SU-DHL-6 (cell line): ENCODE data around the gene SREBF1.

ENCODE experiments used
- H2AFZ ChIP-seq: fragments of 200-600 bp; sonication (generic); 2 replicates; pipeline ENCODE4 v1.6.1; 2014; ENCODE audit warnings: low read depth, mild to moderate bottlenecking, moderate library complexity, mixed read lengths, antibody characterized with exemption, low read length; ENCODE audit not compliant: severe bottlenecking
- H3F3A ChIP-seq: fragments of 200-600 bp; shearing (Covaris generic); 2 replicates; pipeline ENCODE4 v1.6.0; 2016; ENCODE audit warnings: antibody characterized with exemption, mild to moderate bottlenecking; ENCODE audit not compliant: insufficient read depth
- H3K27ac ChIP-seq: fragments of 200-600 bp; sonication (generic); 2 replicates; pipeline ENCODE4 v1.5.1; 2016; ENCODE audit warnings: low read depth, mild to moderate bottlenecking, low read length, moderate library complexity, mixed read lengths
- H3K27me3 ChIP-seq: fragments of 200-600 bp; sonication (generic), shearing (Covaris generic); 2 replicates; pipeline ENCODE4 v1.6.0; 2014; ENCODE audit warnings: mild to moderate bottlenecking, low read length
- H3K36me3 ChIP-seq: fragments of 200-600 bp; sonication (generic); 2 replicates; pipeline ENCODE4 v1.6.1; 2014; ENCODE audit warnings: mild to moderate bottlenecking, low read length, mixed read lengths
- H3K4me2 ChIP-seq: fragments of 300-600, 200-600 bp; shearing (Covaris generic), sonication (generic); 2 replicates; pipeline ENCODE4 v1.6.0; 2014; ENCODE audit warnings: low read length, low read depth, mild to moderate bottlenecking; ENCODE audit not compliant: poor library complexity, severe bottlenecking
- H3K4me3 ChIP-seq: fragments of 200-600 bp; sonication (generic); 2 replicates; pipeline ENCODE4 v1.5.1; 2014; ENCODE audit warnings: antibody characterized with exemption, low read length, mild to moderate bottlenecking, mixed read lengths; ENCODE audit not compliant: insufficient read depth, poor library complexity, severe bottlenecking
- H3K79me2 ChIP-seq: fragments of 200-600 bp; sonication (generic); 2 replicates; pipeline ENCODE4 v1.6.1; 2014; ENCODE audit warnings: mild to moderate bottlenecking, low read length, moderate library complexity; ENCODE audit not compliant: insufficient read depth
- H3K9ac ChIP-seq: fragments of 200-600 bp; sonication (generic); 2 replicates; pipeline ENCODE4 v1.7.0; 2014; ENCODE audit warnings: mild to moderate bottlenecking, low read length
- H3K9me2 ChIP-seq: fragments of 200-600 bp; sonication (generic); replicated peaks from 2 replicates; pipeline ENCODE4 v1.6.1; 2014; ENCODE audit warnings: low read length; ENCODE audit not compliant: insufficient read depth
- H3K9me3 ChIP-seq: fragments of 200-600 bp; sonication (generic); 2 replicates; pipeline ENCODE4 v1.6.1; 2014; ENCODE audit warnings: low read length, mixed read lengths; ENCODE audit not compliant: insufficient read depth
- H4K20me1 ChIP-seq: fragments of 200-600 bp; sonication (generic); 2 replicates; pipeline ENCODE4 v1.6.1; 2014; ENCODE audit warnings: low read depth, mild to moderate bottlenecking, antibody characterized with exemption, low read length, moderate library complexity, mixed read lengths
- CTCF ChIP-seq: fragments of 200-600 bp; sonication (generic); IDR thresholded peaks from one replicate; pipeline ENCODE4 v1.5.1; 2017; ENCODE audit warnings: antibody characterized with exemption, mild to moderate bottlenecking, low read length, moderate library complexity; ENCODE audit not compliant: insufficient read depth, poor library complexity, severe bottlenecking
- EZH2phosphoT487 ChIP-seq: fragments of 200-600 bp; sonication (generic), shearing (Covaris generic); conservative IDR thresholded peaks from 2 replicates; pipeline ENCODE4 v1.6.1; 2018; ENCODE audit warnings: mild to moderate bottlenecking, antibody characterized with exemption, low read length, moderate library complexity, mixed read lengths

Gene SREBF1

GRCh38 chr17:17813055-17813724 lies 23.6 kb downstream of the SREBF1 start:
- TF ChIP-seq CTCF (no peak), EZH2phosphoT487 (no peak)
- H3K9me3 ChIP-seq = no peaks in the 10 kb centered on the region
- no peak overlapping the region for H3K9ac ChIP-seq
- H2AFZ ChIP-seq = no peak overlapping the region
- no peaks in the 10 kb centered on the region for H3K9me2 ChIP-seq
- no peak overlapping the region for H3K4me2 ChIP-seq
- H3K79me2 ChIP-seq = no peaks in the 10 kb centered on the region
- no peak overlapping the region for H3K27ac ChIP-seq
- H4K20me1 ChIP-seq = no peaks in the 10 kb centered on the region
- H3K36me3 ChIP-seq = no peaks in the 10 kb centered on the region
- no peak overlapping the region for H3K4me3 ChIP-seq
- H3K27me3 ChIP-seq = no peaks in the 10 kb centered on the region
- H3F3A ChIP-seq = no peaks in the 10 kb centered on the region

DNA sequence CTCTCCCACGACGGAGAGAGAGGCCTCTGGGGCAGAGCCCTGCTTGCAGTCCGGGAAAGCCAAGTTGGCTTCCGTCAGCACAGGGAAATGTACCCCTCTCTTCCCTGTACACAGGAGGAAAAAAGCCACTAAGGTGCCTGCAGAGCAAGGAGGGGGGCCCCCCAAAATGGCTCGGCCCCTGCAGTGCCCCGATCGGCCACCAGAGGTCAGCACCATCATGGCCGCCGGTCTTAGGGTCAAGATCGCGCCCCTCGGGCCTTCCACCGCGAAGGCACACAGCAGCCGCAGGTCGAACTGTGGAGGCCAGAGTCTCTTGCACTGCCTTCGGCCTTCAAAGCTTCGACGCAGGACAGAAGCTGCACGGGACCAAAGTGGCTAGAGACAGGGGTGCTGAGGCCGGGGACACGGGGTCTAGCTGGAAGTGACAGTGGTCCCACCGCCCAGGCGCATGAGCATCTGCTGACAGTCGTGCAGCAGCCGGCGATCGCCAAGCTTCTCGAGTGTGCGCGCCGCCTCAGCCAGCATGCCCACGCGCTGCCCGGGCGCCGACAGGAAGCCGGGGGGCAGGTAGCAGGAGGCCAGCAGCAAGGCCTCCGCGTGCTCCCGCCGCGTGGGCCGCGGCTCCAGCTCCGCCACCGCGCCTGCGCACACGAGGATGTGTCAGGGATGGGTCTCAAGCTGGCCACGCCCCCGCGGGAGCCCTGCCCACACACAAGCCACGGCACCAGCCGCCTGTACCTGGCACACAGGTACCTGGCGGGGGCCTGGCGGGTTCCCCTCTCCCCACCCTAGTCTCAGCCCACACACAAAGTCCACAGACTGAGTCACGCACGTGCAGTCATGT lies 24.4 kb downstream of the SREBF1 start:
- no peak overlapping the region for H3K9ac ChIP-seq
- H3K36me3 ChIP-seq = no peaks in the 10 kb centered on the region
- H3K9me2 ChIP-seq = no peaks in the 10 kb centered on the region
- no peaks in the 10 kb centered on the region for H4K20me1 ChIP-seq
- no peak overlapping the region for H3K27ac ChIP-seq
- no peak overlapping the region for H3K4me3 ChIP-seq
- H3F3A ChIP-seq = no peaks in the 10 kb centered on the region
- H3K27me3 ChIP-seq = no peaks in the 10 kb centered on the region
- H3K4me2 ChIP-seq = no peak overlapping the region
- no peaks in the 10 kb centered on the region for H3K79me2 ChIP-seq
- H2AFZ ChIP-seq = no peak overlapping the region
- TF ChIP-seq CTCF (peak; percentile 95), EZH2phosphoT487 (no peak)
- H3K9me3 ChIP-seq = no peaks in the 10 kb centered on the region

- H3F3A ChIP-seq = no peaks in the 10 kb centered on the region
- no peak for TF ChIP-seq CTCF
- TF ChIP-seq EZH2phosphoT487 = no peak
- H3K27ac ChIP-seq = no peak overlapping the region
- no peak overlapping the region for H2AFZ ChIP-seq
- H3K9me3 ChIP-seq = no peaks in the 10 kb centered on the region
- no peak overlapping the region for H3K4me3 ChIP-seq
- no peaks in the 10 kb centered on the region for H3K36me3 ChIP-seq
- no peaks in the 10 kb centered on the region for H3K79me2 ChIP-seq
- no peaks in the 10 kb centered on the region for H3K9me2 ChIP-seq
- no peak overlapping the region for H3K9ac ChIP-seq
- H3K4me2 ChIP-seq = no peak overlapping the region
- H3K27me3 ChIP-seq = no peaks in the 10 kb centered on the region
- H4K20me1 ChIP-seq = no peaks in the 10 kb centered on the region
These were observed 25.2 kb downstream of the SREBF1 start for GRCh38 chr17:17811381-17812210.
